Adrenal gland (tissue), 12 donors: ENCODE data around the gene ASB10. TPM values are rescaled to one million over a fixed set of nuclear protein-coding genes. Genes with fewer than 3 reads are reported as not detected.

ENCODE experiments used
- DNase-seq, 7 donors: peaks; one replicate each; pipeline ENCODE4 v3.0.0-alpha.2; 2019 to 2020
- H3K27ac ChIP-seq, 5 donors: fragments of 200-600 bp; sonication (generic) in 4 of 5; 1 replicate in 3 of 5; 2 replicates in 2 of 5; pipeline versions ENCODE4 v1.5.1 to v1.8.0; 2016 to 2020; ENCODE audit warnings: mild to moderate bottlenecking in 1 of 5
- H3K27me3 ChIP-seq: fragments of 200-600 bp; 2 replicates; pipeline ENCODE4 v1.8.0; 2021
- H3K36me3 ChIP-seq, 2 donors: fragments of 200-600 bp; replicated peaks in 1 of 2; 1 replicate in 1 of 2; 2 replicates in 1 of 2; pipeline versions ENCODE4 v1.5.1 to v1.8.0; 2018 to 2022
- H3K4me1 ChIP-seq, 2 donors: fragments of 200-600 bp; replicated peaks in 1 of 2; 1 replicate in 1 of 2; 2 replicates in 1 of 2; pipeline versions ENCODE4 v1.5.1 to v1.8.0; 2018 to 2021
- H3K4me3 ChIP-seq, 4 donors: fragments of 200-600 bp; sonication (generic) in 3 of 4; one replicate each; pipeline ENCODE4 v1.5.1; 2016 to 2018
- H3K9me3 ChIP-seq, 3 donors: fragments of 200-600 bp; sonication (generic) in 1 of 3; replicated peaks in 1 of 3; 1 replicate in 2 of 3; 2 replicates in 1 of 3; pipeline versions ENCODE4 v1.5.1 to v1.8.0; 2016 to 2021
- POLR2A ChIP-seq, 2 donors: fragments of 450-650 bp; IDR thresholded peaks; one replicate each; pipeline ENCODE4 v1.6.1; 2017; ENCODE audit warnings: antibody characterized with exemption in 2 of 2, mild to moderate bottlenecking in 2 of 2, moderate library complexity in 1 of 2
- WGBS, 4 donors: extraction: QIAGEN DNeasy Blood & Tissue Kit in 2 of 4; methylation state at CpG; one replicate each; pipeline versions ENCODE4 v1.1.5 to v1.1.7; 2013 to 2017; 5-methylcytosine and 5-hydroxymethylcytosine counted together
- intact Hi-C, 2 donors: fragments of 100-400 bp; cut with DNase I; formaldehyde crosslinking; loops; one replicate each; pipeline versions ENCODE4 v1.14.1 to v1.15.0; 2022 to 2023
- polyA plus RNA-seq, 3 donors: library from polyadenylated mRNA; stranded (reverse); fragments of 200-250 nt in 2 of 3; fragments of 350-450 nt in 1 of 3; fragmentation: Illumina TruSeq in 1 of 3; extraction: RNeasy Lipid Tissue Mini Kit (QIAGEN cat#74804) in 1 of 3; gene quantifications; one replicate each; pipeline ENCODE4 v1.2.3, GENCODE V29; 2013 to 2014
- total RNA-seq, 9 donors: library from RNA; depleted of rRNA in 4 of 9; stranded (reverse); fragments of >200 nt in 4 of 9; fragments of 120-200 nt in 1 of 9; fragmentation: NEBNext Ultra II Directional in 1 of 9; extraction: Animal tissue kit (Norgen Biotek cat#: 25700) in 1 of 9; gene quantifications; one replicate each; pipeline versions ENCODE4 v1.1.0 to v1.2.4, GENCODE V29; 2013 to 2023
- TF ChIP-seq, protein P1 (sequence below), 6 experiments: fragments of 450-650 bp in 4 of 6; fragments of 200-600 bp in 2 of 6; sonication (generic) in 1 of 6; IDR thresholded peaks; 1 replicate in 5 of 6; 2 replicates in 1 of 6; pipeline versions ENCODE4 v1.5.1 to v1.8.0; 2016 to 2021; ENCODE audit warnings: antibody characterized with exemption in 6 of 6, mild to moderate bottlenecking in 2 of 6, moderate library complexity in 1 of 6
- donor health status: healthy with polysubstance abuse.
- donor health status: Bipolar disorder and iron deficiency.
- donor health status: DM: yes; HTN: yes; CAD: no.
- donor health status: DM: no; HTN: no; CAD: no.
- donor health status: DM: no; HTN: no; CAD: no.
- donor health status: DM: yes; HTN: yes; CAD: no.

ASB10 gene
- total and polyA plus RNA-seq, 12 donors, result not detected

DNA sequence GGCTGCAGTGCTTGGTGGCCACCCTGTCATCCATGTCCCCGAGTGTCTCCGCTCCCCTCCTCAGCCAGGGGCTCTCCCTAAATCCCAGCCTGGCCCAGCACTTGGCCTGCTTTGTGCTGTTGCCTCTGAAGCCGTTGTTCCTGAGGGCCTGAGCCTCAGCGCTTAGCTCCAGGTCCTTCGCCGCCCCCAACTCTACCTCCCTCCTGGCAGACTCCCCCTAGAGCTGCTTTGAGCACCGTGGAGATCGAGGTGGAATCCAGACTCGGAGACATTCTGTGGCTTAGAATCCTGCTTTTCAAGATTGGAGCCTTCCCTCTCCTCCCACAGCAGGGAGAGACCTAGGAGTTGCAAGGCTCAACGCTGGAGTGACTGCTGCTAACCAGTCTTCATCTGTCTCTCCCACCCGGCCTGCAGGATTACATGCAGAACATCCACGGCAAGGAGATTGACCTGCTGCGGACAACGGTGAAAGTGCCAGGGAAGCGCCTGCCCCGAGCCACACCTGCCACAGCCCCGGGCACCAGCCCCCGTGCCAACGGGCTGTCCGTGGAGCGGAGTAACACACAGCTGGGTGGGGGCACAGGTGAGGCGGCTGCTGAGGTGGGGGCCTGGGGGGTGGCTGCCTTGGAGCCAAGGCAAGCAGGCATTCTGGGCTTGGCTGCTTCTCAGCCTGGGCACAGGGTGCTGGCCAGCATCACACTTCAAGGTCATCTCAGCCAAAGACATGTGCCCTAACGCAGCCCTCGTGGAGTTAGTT is 52.9 kb downstream of the ASB10 start:
- Histone ChIP-seq H3K36me3 (peaks cover 0 to 60% of the 10 kb centered on the region in 2 donors), H3K9me3 (no peaks in the 10 kb centered on the region), H3K27me3 (no peaks in the 10 kb centered on the region), H3K4me1 (no peaks in the 10 kb centered on the region), H3K4me3 (no peak overlapping the region), H3K27ac (no peak overlapping the region)
- 91 to 95% (median 93%) methylated on average over 11 to 24 of the region's 24 CpGs for WGBS, 4 donors
- TF ChIP-seq POLR2A (IDR thresholded peaks at IDR 0.05), result no peak
- TF ChIP-seq, protein P1, sequence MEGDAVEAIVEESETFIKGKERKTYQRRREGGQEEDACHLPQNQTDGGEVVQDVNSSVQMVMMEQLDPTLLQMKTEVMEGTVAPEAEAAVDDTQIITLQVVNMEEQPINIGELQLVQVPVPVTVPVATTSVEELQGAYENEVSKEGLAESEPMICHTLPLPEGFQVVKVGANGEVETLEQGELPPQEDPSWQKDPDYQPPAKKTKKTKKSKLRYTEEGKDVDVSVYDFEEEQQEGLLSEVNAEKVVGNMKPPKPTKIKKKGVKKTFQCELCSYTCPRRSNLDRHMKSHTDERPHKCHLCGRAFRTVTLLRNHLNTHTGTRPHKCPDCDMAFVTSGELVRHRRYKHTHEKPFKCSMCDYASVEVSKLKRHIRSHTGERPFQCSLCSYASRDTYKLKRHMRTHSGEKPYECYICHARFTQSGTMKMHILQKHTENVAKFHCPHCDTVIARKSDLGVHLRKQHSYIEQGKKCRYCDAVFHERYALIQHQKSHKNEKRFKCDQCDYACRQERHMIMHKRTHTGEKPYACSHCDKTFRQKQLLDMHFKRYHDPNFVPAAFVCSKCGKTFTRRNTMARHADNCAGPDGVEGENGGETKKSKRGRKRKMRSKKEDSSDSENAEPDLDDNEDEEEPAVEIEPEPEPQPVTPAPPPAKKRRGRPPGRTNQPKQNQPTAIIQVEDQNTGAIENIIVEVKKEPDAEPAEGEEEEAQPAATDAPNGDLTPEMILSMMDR (IDR thresholded peaks at IDR 0.05), result no peak
- DNase-seq, result no peak
- intact Hi-C loops, result no loop called here

DNA sequence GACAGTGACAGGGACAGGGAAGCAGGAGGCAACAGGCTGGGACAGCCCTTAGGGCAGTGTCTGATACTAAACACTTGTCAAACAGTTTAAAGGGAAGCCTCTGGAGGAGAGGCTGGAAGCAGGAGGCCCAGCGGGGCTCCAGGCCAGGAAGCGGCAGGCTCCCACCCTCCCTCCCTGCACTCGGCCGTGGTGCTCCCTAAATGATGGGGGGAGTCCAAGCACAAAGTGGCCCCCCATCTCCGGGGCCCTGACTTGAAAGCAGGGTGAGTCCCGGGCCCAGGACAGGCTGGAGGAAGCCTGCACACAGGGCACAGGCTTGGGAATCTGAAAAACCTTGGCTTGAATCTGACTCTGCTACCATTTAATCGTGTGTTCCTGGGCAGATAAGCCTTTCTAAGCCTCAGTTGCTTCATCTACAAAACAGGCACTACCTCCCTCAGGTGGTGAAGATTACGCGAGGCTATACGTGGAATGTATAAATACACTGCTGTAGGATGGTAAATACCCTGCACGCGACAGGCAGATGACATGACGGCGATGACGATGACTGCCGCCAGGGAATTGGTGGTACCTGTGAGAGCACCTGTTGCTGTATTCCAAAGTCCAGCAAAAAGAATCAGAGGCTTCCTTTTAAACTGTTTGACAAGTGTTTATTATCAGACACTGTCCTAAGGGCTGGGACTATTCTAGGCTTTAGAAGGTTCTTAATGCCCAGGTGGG is 53.6 kb downstream of the ASB10 start:
- Histone ChIP-seq H3K9me3 (no peaks in the 10 kb centered on the region), H3K27me3 (no peaks in the 10 kb centered on the region), H3K27ac (no peak overlapping the region), H3K4me1 (no peaks in the 10 kb centered on the region), H3K36me3 (peaks cover 0 to 67% of the 10 kb centered on the region in 2 donors), H3K4me3 (no peak overlapping the region)
- intact Hi-C loops, result no loop called here
- TF ChIP-seq POLR2A (IDR thresholded peaks at IDR 0.05), result no peak
- TF ChIP-seq, protein P1 (IDR thresholded peaks at IDR 0.05), result no peak
- WGBS, 4 donors, result 94 to 97% (median 95%) methylated on average over 12 to 16 of the region's 16 CpGs
- DNase-seq, result no peak

DNA sequence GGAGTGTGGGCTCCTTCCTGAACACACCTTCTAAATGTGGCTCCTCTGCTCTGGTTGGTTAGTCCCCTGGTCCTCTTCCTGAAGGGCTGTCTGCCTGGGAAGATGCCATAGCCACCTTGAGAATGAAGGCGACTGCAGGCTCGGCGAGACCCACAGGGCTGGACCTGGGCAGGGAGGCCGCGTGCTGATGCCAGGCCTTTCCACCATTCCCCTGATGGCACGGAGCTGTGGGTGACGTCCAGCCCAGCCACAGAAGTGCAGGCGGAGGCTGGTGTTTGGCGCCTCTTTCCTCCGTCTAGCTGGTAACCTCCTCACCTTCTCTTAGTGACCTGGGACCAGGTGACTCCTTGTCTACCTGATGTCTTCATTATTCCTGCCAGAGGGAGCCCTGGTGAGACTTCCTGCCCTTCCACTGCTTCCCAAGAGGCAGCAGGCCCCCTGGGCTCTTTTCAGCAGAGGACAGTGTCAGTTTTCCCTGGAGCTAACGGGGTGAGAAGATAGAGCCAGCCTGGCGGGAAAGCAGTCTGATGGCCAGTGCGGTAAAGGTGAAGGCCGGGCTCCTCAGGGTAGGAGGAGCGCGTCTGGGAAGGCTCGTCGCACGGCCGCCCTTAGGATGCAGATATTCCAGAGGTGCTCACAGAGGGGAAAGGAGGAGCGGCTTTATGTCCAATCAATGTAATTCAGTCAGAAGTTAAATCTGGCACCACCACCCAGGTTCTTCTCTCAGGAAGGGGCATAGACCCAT is 54.4 kb downstream of the ASB10 start:
- no peak for DNase-seq
- Histone ChIP-seq H3K36me3 (peaks cover 0 to 74% of the 10 kb centered on the region in 2 donors), H3K4me3 (no peak overlapping the region), H3K27me3 (no peaks in the 10 kb centered on the region), H3K27ac (no peak overlapping the region), H3K4me1 (no peaks in the 10 kb centered on the region), H3K9me3 (no peaks in the 10 kb centered on the region)
- TF ChIP-seq, protein P1 (IDR thresholded peaks at IDR 0.05), result no peak
- TF ChIP-seq POLR2A (IDR thresholded peaks at IDR 0.05), result no peak
- 94 to 97% (median 95%) methylated on average over 16 to 21 of the region's 21 CpGs for WGBS, 4 donors
- intact Hi-C loops, result no loop called here
